Activated naive CD8-positive, alpha-beta T cell treated with anti-CD3 and anti-CD28 coated beads for 36 hours (primary cell): ENCODE data around the gene TNRC18. TPM values are rescaled to one million over a fixed set of nuclear protein-coding genes. Genes with fewer than 3 reads are reported as not detected.
"Not testable (repeated sequence)": the region's sequence is repeated elsewhere in the genome, so short reads cannot be mapped to it uniquely, and the experiment has no call there.

Experiments
- DNase-seq: peaks from one replicate; pipeline ENCODE4 v3.0.0; 2021
- H3K27ac Mint-ChIP-seq: one replicate; pipeline ENCODE4 v1.8.0; 2022; ENCODE audit warnings: mild to moderate bottlenecking, moderate library complexity, mixed read lengths
- H3K27me3 Mint-ChIP-seq: one replicate; pipeline ENCODE4 v1.8.0; 2022; ENCODE audit warnings: mild to moderate bottlenecking, mixed read lengths
- H3K36me3 Mint-ChIP-seq: one replicate; pipeline ENCODE4 v1.8.0; 2021; ENCODE audit warnings: mild to moderate bottlenecking, mixed read lengths
- H3K4me1 Mint-ChIP-seq: one replicate; pipeline ENCODE4 v1.8.0; 2021; ENCODE audit warnings: mixed read lengths
- H3K4me3 Mint-ChIP-seq: one replicate; pipeline ENCODE4 v1.8.0; 2022; ENCODE audit warnings: mild to moderate bottlenecking, moderate library complexity, mixed read lengths
- H3K9me3 Mint-ChIP-seq: one replicate; pipeline ENCODE4 v1.8.0; 2022; ENCODE audit warnings: mixed read lengths
- total RNA-seq, 2 experiments: library from RNA; stranded (reverse); gene quantifications; one replicate each; pipeline ENCODE4 v1.2.3, GENCODE V29; 2021

Gene TNRC18
- total RNA-seq, 2 experiments from 2014 or later = 47.6 to 48.0 TPM

DNA sequence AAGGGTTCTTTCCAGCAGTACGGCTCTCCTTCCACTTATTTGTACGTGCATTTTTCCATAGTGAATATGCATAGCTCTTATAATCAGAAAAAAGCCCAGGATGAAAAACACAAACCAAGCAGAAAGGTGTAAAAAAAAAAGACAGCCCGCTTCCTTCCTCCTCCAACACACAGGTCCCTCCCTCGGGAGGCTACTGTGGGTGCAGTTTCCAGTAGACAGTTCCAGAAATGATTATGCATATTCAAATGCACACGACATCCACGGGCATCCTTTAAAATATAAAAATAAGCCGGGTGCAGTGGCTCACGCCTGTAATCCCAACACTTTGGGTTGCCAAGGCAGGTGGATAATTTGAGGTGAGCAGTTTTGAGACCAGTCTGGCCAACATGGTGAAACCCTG, 59.9 kb downstream of the TNRC18 start:
- H3K4me3 Mint-ChIP-seq = no peak overlapping the region
- DNase-seq = no peak
- H3K4me1 Mint-ChIP-seq = peaks cover 15% of the 10 kb centered on the region
- H3K27me3 Mint-ChIP-seq = no peaks in the 10 kb centered on the region
- H3K27ac Mint-ChIP-seq = no peak overlapping the region
- no peaks in the 10 kb centered on the region for H3K9me3 Mint-ChIP-seq
- H3K36me3 Mint-ChIP-seq = peaks cover 5% of the 10 kb centered on the region

DNA sequence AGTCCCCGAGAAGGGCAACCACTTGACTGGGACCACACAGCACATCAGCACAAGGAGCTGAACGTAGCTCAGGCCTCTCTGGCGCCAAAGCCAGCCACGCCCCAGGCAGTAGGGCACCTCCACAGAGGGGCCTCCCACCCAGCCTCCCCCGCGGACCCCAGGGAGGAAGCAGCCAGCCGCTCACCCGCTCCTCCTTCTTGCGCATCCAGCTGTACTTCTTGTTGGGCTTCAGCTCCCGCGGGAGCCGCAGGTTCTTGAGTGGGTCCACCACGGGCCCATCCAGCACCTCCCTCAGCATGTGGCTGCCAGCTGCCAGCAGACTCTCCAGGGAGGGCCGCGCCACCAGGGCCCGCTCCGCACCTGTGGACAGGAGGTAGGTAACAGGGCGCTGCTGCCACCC, 61.2 kb downstream of the TNRC18 start:
- no peaks in the 10 kb centered on the region for H3K27me3 Mint-ChIP-seq
- no peak for DNase-seq
- H3K9me3 Mint-ChIP-seq = no peaks in the 10 kb centered on the region
- no peak overlapping the region for H3K27ac Mint-ChIP-seq
- peaks cover 8% of the 10 kb centered on the region for H3K36me3 Mint-ChIP-seq
- no peak overlapping the region for H3K4me3 Mint-ChIP-seq
- peaks cover 15% of the 10 kb centered on the region for H3K4me1 Mint-ChIP-seq

- no peaks in the 10 kb centered on the region for H3K27me3 Mint-ChIP-seq
- no peak overlapping the region for H3K4me3 Mint-ChIP-seq
- H3K9me3 Mint-ChIP-seq = no peaks in the 10 kb centered on the region
- H3K36me3 Mint-ChIP-seq = peaks cover 9% of the 10 kb centered on the region
- H3K27ac Mint-ChIP-seq = no peak overlapping the region
- H3K4me1 Mint-ChIP-seq = peaks cover 13% of the 10 kb centered on the region
- no peak for DNase-seq
Measured at GRCh38 chr7:5361446-5362127, 62.0 kb downstream of the TNRC18 start.

GRCh38 chr7:5360971-5361370, 62.7 kb downstream of the TNRC18 start:
- Mint-ChIP-seq H3K4me1 (peaks cover 12% of the 10 kb centered on the region), H3K9me3 (no peaks in the 10 kb centered on the region), H3K4me3 (no peak overlapping the region), H3K36me3 (peaks cover 11% of the 10 kb centered on the region), H3K27ac (no peak overlapping the region), H3K27me3 (no peaks in the 10 kb centered on the region)
- no peak for DNase-seq

DNA sequence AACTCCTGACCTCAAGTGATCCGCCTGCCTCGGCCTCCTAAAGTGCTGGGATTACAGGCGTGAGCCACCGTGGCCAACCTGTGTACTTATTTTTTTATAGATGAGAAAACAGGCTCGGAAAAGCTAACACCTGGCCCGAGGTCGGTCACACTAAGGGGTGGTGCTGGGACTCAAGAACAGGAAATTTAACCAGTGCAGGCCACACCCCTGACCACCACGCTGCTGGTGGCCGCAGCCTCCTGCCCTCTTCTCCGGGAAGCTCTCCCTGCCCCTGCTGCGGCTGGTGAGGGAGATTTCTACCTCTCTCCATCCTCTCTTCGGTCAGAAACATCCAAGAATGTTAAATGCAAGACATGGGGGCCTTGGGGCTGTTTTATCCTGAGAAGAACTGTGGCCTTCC, 63.2 kb downstream of the TNRC18 start:
- no peak for DNase-seq
- H3K4me1 Mint-ChIP-seq = peaks cover 10% of the 10 kb centered on the region
- H3K4me3 Mint-ChIP-seq = no peak overlapping the region
- H3K27ac Mint-ChIP-seq = no peak overlapping the region
- no peaks in the 10 kb centered on the region for H3K27me3 Mint-ChIP-seq
- peaks cover 9% of the 10 kb centered on the region for H3K36me3 Mint-ChIP-seq
- H3K9me3 Mint-ChIP-seq = no peaks in the 10 kb centered on the region

DNA sequence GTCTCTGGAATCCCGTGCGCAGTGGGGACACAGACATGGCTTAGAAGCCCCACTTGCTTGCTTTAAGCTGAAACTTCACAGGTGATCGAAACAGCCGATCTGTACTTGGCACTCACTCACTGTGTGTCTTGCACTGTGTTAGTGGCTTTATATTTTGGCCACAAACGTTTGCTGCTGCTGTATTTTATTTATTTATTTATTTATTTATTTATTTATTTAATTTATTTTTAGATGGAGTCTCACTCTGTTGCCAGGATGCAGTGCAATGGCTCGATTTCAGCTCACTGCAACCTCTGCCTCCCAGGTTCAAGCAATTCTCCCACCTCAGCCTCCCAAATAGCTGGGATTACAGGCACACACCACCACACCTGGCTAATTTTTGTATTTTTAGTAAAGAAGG, 63.6 kb downstream of the TNRC18 start:
- not testable (repeated sequence) for H3K27ac Mint-ChIP-seq, H3K9me3 Mint-ChIP-seq, H3K4me3 Mint-ChIP-seq, H3K27me3 Mint-ChIP-seq, H3K36me3 Mint-ChIP-seq, DNase-seq
- H3K4me1 Mint-ChIP-seq = peaks cover 12% of the 10 kb centered on the region

GRCh38 chr7:5359344-5359743, 64.3 kb downstream of the TNRC18 start:
- Mint-ChIP-seq H3K36me3 (peaks cover 9% of the 10 kb centered on the region), H3K4me1 (peaks cover 14% of the 10 kb centered on the region), H3K27me3 (no peaks in the 10 kb centered on the region), H3K4me3 (no peak overlapping the region), H3K27ac (no peak overlapping the region), H3K9me3 (no peaks in the 10 kb centered on the region)
- DNase-seq = no peak

GRCh38 chr7:5357951-5358350, 65.7 kb downstream of the TNRC18 start:
- H3K4me1 Mint-ChIP-seq = peaks cover 8% of the 10 kb centered on the region
- H3K4me3 Mint-ChIP-seq = no peak overlapping the region
- no peak overlapping the region for H3K27ac Mint-ChIP-seq
- DNase-seq = no peak
- peaks cover 9% of the 10 kb centered on the region for H3K36me3 Mint-ChIP-seq
- H3K9me3 Mint-ChIP-seq = no peaks in the 10 kb centered on the region
- H3K27me3 Mint-ChIP-seq = no peaks in the 10 kb centered on the region

DNA sequence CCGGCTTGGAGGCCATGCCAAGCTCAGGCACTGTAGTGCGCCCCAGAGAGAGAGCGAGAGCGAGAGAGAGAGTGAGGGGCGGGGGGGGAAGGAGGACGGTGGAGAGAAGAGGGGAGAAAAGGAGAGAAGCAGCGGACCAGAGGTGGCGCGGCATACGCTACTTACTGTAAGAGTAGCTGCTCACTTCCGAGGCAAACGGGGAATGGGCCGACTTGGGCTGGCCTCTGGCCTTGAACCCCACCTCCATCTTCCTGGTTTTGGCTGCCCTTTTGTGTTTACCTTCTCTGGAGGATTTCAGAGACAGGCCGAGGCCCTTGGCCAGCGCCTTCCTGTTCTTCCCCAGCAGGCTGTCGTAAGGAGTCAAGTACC, 66.9 kb downstream of the TNRC18 start:
- Mint-ChIP-seq H3K4me1 (peaks cover 8% of the 10 kb centered on the region), H3K9me3 (no peaks in the 10 kb centered on the region), H3K27me3 (no peaks in the 10 kb centered on the region), H3K4me3 (no peak overlapping the region), H3K36me3 (peaks cover 9% of the 10 kb centered on the region), H3K27ac (no peak overlapping the region)
- no peak for DNase-seq

GRCh38 chr7:5354460-5355232, 69.0 kb downstream of the TNRC18 start:
- no peak for DNase-seq
- Mint-ChIP-seq H3K4me1 (peaks cover 8% of the 10 kb centered on the region), H3K4me3 (no peak overlapping the region), H3K27ac (no peak overlapping the region), H3K27me3 (no peaks in the 10 kb centered on the region), H3K36me3 (peaks cover 9% of the 10 kb centered on the region), H3K9me3 (no peaks in the 10 kb centered on the region)

DNA sequence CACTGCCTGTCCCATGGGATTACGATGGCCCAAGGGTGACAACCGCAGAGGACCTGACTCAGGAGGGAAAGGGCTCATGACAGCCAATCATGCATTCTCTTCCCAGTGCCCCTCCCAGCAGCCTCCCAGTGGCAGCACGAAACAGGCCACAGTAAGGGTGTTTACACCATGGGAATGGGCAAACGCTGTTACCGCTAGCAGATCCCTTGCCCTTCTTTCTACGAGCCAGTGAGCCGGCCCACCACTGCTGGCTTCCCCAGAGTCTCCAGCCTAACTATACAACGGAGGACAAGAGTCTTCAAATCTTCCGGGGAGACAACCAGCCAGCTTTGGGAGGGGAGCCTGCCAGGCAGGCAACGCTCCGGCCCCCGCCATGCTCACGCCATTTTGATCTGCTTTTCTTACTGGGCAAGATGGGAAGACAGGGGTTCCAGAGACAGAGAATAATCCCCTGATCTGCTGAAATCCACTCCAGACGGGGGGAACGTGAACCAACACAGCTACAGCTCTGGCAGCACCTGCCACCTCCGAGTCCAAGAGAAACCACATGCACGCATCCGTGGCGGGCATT, 71.1 kb downstream of the TNRC18 start:
- DNase-seq = no peak
- Mint-ChIP-seq H3K36me3 (peaks cover 3% of the 10 kb centered on the region), H3K27ac (no peak overlapping the region), H3K4me1 (peaks cover 8% of the 10 kb centered on the region), H3K9me3 (no peaks in the 10 kb centered on the region), H3K4me3 (no peak overlapping the region), H3K27me3 (no peaks in the 10 kb centered on the region)

DNA sequence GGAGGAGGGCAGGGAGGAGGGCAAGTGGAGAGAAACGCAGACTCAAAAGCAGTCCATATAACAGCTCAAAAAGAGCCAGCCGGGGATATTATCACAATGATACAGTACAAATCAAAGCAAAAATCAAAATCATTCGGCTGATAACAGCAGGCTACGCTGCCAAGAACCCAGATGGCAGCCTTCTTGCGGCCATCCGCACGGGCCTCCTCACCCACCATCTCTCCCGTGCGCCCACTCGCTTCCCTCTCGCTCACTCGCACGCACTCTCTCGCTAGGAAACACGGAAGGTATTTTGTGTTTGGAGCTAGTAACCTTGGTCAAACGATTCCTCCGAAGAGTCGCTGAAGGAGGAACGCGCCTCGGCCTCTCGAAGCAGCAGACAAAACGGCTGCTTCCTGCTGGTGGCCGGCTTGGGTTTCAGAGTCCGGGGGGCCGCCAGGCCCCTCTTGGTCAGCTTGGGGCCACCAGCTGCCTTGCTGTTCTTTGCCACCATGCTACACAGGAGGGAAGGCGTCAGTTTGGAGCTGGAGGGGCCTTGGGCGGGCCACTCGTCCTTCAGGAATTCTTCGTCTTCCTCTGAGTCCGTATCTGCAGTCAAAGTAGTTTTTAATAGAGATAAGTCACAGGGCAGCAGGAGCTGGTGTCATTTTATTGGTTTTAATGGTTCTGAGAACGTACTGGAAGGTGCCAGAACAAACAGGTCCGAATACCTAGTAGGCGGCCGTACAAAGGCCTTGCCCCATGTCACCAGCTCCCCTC, 71.9 kb downstream of the TNRC18 start:
- Mint-ChIP-seq H3K27me3 (no peaks in the 10 kb centered on the region), H3K9me3 (no peaks in the 10 kb centered on the region), H3K36me3 (peaks cover 3% of the 10 kb centered on the region), H3K4me1 (peaks cover 8% of the 10 kb centered on the region), H3K4me3 (no peak overlapping the region), H3K27ac (no peak overlapping the region)
- DNase-seq = no peak

- H3K36me3 Mint-ChIP-seq = peaks cover 5% of the 10 kb centered on the region
- peaks cover 8% of the 10 kb centered on the region for H3K4me1 Mint-ChIP-seq
- no peak overlapping the region for H3K4me3 Mint-ChIP-seq
- H3K27ac Mint-ChIP-seq = no peak overlapping the region
- no peak for DNase-seq
- no peaks in the 10 kb centered on the region for H3K9me3 Mint-ChIP-seq
- no peaks in the 10 kb centered on the region for H3K27me3 Mint-ChIP-seq
Measured at GRCh38 chr7:5350600-5351385, 72.8 kb downstream of the TNRC18 start.

DNA sequence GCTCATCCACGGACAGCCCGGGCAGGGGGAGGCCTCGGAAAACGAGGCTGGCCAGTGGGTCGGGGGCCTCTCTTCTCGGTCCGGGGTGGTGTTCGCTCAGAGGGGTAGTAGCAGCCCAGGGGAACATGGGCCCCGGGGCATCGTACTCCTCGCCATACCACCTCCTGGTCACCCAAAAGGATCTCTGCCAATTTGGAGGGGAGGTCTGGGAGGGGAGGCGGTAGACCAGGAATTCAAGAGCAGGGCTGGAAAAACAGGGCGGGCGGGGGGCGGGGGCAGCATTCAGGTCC, 73.5 kb downstream of the TNRC18 start:
- peaks cover 7% of the 10 kb centered on the region for H3K4me1 Mint-ChIP-seq
- H3K9me3 Mint-ChIP-seq = peaks cover under 1% of the 10 kb centered on the region
- H3K27ac Mint-ChIP-seq = no peak overlapping the region
- peaks cover 11% of the 10 kb centered on the region for H3K36me3 Mint-ChIP-seq
- H3K4me3 Mint-ChIP-seq = no peak overlapping the region
- H3K27me3 Mint-ChIP-seq = no peaks in the 10 kb centered on the region
- DNase-seq = no peak
